Activated T-cell treated with anti-CD3 and anti-CD28 coated beads for 48 hours (primary cell): ENCODE data around the gene PPM1M.
"Not testable (repeated sequence)": the region's sequence is repeated elsewhere in the genome, so short reads cannot be mapped to it uniquely, and the experiment has no call there.

Experiments used
- DNase-seq: peaks from one replicate; pipeline ENCODE4 v3.0.0-alpha.2; 2020; ENCODE audit warnings: low read depth

The PPM1M gene

GRCh38 chr3:52277071-52277964, 31.8 kb downstream of the PPM1M start:
- DNase-seq, result peak; percentile 80

GRCh38 chr3:52277972-52278509, 32.5 kb downstream of the PPM1M start:
- DNase-seq, result no peak

- DNase-seq, result peak; percentile 99
Observed at GRCh38 chr3:52278510-52279069, 33.0 kb downstream of the PPM1M start, which contains the start of gene WDR82. WDR82 (minus strand) TSS chr3:52278649; CDS start chr3:52278361, 288 bp downstream.

GRCh38 chr3:52279596-52279995, 34.0 kb downstream of the PPM1M start:
- DNase-seq, result no peak

- no peak for DNase-seq
Observed at GRCh38 chr3:52280050-52280461, 34.5 kb downstream of the PPM1M start.

- DNase-seq, result no peak
Observed at GRCh38 chr3:52281981-52282801, 36.6 kb downstream of the PPM1M start.

- no peak for DNase-seq
Observed at GRCh38 chr3:52283306-52283705, 37.7 kb downstream of the PPM1M start.

- DNase-seq, result not testable (repeated sequence)
Observed at GRCh38 chr3:52284051-52284450, 38.5 kb downstream of the PPM1M start.

GRCh38 chr3:52286777-52287110, 41.2 kb downstream of the PPM1M start:
- DNase-seq, result no peak

- no peak for DNase-seq
Observed at GRCh38 chr3:52288674-52289073, 43.1 kb downstream of the PPM1M start.

GRCh38 chr3:52289338-52289746, 43.8 kb downstream of the PPM1M start:
- no peak for DNase-seq

- no peak for DNase-seq
Observed at GRCh38 chr3:52289747-52290595, 44.4 kb downstream of the PPM1M start.

GRCh38 chr3:52290596-52291507, 45.3 kb downstream of the PPM1M start:
- DNase-seq, result no peak

- peak; percentile 27 for DNase-seq
Observed at GRCh38 chr3:52291508-52292181, 46.1 kb downstream of the PPM1M start.

GRCh38 chr3:52292247-52293065, 46.9 kb downstream of the PPM1M start:
- DNase-seq, result no peak

GRCh38 chr3:52293491-52294319, 48.1 kb downstream of the PPM1M start:
- no peak for DNase-seq

- no peak for DNase-seq
Observed at GRCh38 chr3:52294320-52295150, 49.0 kb downstream of the PPM1M start.
